Measurements from ENCODE around the gene KNL1. TPM values are rescaled to one million over a fixed set of nuclear protein-coding genes. Genes with fewer than 3 reads are reported as not detected.

KNL1 gene
- total and polyA plus RNA-seq, 8 donors = 0.50 to 57.8 (median 1.8) TPM

DNA sequence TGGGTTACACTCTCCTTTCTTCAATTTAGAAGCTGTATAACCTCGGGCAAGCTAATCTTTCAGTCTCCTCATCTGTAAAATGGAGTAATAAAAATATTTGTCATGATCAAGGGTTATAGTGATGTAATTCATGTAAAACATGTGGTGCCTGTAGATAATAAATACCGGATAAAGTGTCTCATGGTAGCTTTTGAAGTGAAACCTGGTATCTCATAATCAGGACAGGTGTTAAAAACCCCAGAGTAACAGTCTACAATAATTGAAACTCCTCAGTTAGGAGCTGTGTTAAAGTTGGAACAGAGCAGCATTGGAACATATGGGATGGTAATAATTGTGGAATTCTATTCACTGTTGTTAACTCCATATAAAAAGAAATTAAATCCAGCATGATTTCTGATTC, 884 bp upstream of the KNL1 start:
- H3K36me3 ChIP-seq = no peaks in the 10 kb centered on the region
- no peak overlapping the region for H3K4me3 ChIP-seq
- 48 to 72% (median 60%) methylated on average over 2 of the region's 2 CpGs for WGBS, 5 donors
- H3K27ac ChIP-seq = peak overlapping the region in 2 of 5 donors; percentile 91 to 95
- H3K27me3 ChIP-seq = peaks cover 0 to 11% (median 0%) of the 10 kb centered on the region in 3 donors
- H3K4me1 ChIP-seq = peaks cover 8 to 36% (median 22%) of the 10 kb centered on the region in 4 donors
- DNase-seq = no peak
- H3K9me3 ChIP-seq = no peaks in the 10 kb centered on the region
- TF ChIP-seq EP300 (IDR thresholded peaks at IDR 0.05) (no peak), POLR2AphosphoS5 (IDR thresholded peaks at IDR 0.05) (no peak), POLR2A (IDR thresholded peaks at IDR 0.05) (no peak)
- intact Hi-C loops (cut with DNase I; ENCODE audit: low total_unique reads) = no loop called here

DNA sequence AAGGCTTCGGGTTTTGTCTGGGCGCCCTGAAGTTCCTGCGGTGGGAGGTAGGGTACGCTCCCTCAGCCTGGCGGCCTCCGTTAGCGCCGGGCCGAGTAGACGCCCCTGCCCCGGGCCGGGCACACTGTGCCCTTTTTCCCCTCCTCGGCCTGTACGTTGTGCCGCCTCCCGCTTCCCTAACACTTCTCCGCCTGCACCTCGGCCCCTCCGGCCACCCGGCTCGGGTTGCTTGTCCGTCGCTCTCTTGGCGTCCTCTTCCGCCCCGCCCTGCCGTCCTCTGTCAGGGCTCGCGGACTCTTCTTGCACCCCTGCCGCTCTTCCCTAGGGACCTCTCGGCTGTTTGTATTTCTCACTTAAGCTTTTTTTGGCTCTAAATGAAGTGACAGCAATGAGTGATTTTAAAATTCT, 384 bp downstream of the KNL1 start:
- TF ChIP-seq POLR2A (IDR thresholded peaks at IDR 0.05) (no peak), POLR2AphosphoS5 (IDR thresholded peaks at IDR 0.05) (no peak), EP300 (IDR thresholded peaks at IDR 0.05) (no peak)
- TF ChIP-seq, protein P1, sequence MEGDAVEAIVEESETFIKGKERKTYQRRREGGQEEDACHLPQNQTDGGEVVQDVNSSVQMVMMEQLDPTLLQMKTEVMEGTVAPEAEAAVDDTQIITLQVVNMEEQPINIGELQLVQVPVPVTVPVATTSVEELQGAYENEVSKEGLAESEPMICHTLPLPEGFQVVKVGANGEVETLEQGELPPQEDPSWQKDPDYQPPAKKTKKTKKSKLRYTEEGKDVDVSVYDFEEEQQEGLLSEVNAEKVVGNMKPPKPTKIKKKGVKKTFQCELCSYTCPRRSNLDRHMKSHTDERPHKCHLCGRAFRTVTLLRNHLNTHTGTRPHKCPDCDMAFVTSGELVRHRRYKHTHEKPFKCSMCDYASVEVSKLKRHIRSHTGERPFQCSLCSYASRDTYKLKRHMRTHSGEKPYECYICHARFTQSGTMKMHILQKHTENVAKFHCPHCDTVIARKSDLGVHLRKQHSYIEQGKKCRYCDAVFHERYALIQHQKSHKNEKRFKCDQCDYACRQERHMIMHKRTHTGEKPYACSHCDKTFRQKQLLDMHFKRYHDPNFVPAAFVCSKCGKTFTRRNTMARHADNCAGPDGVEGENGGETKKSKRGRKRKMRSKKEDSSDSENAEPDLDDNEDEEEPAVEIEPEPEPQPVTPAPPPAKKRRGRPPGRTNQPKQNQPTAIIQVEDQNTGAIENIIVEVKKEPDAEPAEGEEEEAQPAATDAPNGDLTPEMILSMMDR (IDR thresholded peaks at IDR 0.05) = peak in 1 of 7 experiments; percentile 10
- intact Hi-C loops (cut with DNase I; ENCODE audit: low total_unique reads) = no loop called here
- peak overlapping the region; percentile 83 to 95 (median 91) for H3K27ac ChIP-seq
- DNase-seq = peak in 1 of 2 donors; percentile 83
- no peaks in the 10 kb centered on the region for H3K9me3 ChIP-seq
- peak overlapping the region; percentile 52 to 86 (median 62) for H3K4me3 ChIP-seq
- 0 to 1% (median 0%) methylated on average over 20 to 31 of the region's 31 CpGs for WGBS, 5 donors
- peaks cover 0 to 11% (median 0%) of the 10 kb centered on the region in 3 donors for H3K27me3 ChIP-seq
- H3K36me3 ChIP-seq = no peaks in the 10 kb centered on the region
- peaks cover 8 to 36% (median 22%) of the 10 kb centered on the region in 4 donors for H3K4me1 ChIP-seq

DNA sequence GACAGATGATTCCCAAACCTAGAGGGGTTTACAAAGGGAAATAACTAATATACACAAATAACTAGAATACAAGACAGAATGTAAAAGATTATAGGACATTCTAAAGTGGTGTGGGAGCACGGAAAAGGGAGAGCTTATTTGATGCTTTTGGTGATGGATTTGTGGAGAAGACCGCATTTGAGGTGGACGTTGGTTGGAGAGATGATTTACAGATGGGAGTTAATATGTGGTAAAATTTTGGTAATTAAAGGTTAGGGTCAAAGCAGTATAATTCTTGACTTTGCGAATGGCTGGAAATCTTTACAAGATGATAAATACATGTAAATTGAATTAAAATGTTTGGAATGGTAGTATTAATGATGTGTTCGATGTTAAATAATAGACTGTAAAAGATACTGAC, 1.2 kb downstream of the KNL1 start:
- DNase-seq = no peak
- no peak for TF ChIP-seq EP300 (IDR thresholded peaks at IDR 0.05)
- no peak for TF ChIP-seq POLR2AphosphoS5 (IDR thresholded peaks at IDR 0.05)
- TF ChIP-seq POLR2A (IDR thresholded peaks at IDR 0.05) = no peak
- TF ChIP-seq, protein P1 (IDR thresholded peaks at IDR 0.05) = no peak
- WGBS, 5 donors = 38 to 45% (median 42%) methylated on average over 5 of the region's 5 CpGs
- Histone ChIP-seq H3K36me3 (no peaks in the 10 kb centered on the region), H3K9me3 (no peaks in the 10 kb centered on the region), H3K27ac (no peak overlapping the region), H3K4me3 (peak overlapping the region in 3 of 4 donors; percentile 61 to 86 (median 63)), H3K27me3 (peaks cover 0 to 11% (median 0%) of the 10 kb centered on the region in 3 donors), H3K4me1 (peaks cover 8 to 29% (median 20%) of the 10 kb centered on the region in 4 donors)
- intact Hi-C loops (cut with DNase I; ENCODE audit: low total_unique reads) = no loop called here

DNA sequence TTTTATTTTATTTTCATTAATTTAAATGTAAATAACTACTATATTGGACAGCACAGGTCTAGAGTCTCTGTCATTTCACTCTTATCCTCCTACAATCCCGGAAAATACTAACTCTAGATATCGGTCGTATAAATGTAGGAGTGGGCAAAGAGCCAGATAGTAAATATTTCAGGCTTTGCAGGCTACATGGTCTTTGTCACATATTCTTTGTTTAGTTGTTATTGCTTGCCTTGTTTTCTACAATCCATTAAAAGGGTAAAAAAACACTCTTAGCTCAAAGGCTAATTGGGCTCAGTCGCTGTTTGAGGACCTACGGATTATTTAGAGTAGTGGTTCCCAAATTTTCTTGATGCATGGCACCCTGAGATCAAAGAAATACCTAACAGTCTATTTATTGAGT, 1.7 kb downstream of the KNL1 start:
- Histone ChIP-seq H3K9me3 (no peaks in the 10 kb centered on the region), H3K27ac (no peak overlapping the region), H3K27me3 (peaks cover 0 to 11% (median 0%) of the 10 kb centered on the region in 3 donors), H3K4me3 (no peak overlapping the region), H3K36me3 (no peaks in the 10 kb centered on the region), H3K4me1 (peaks cover 8 to 25% (median 20%) of the 10 kb centered on the region in 4 donors)
- TF ChIP-seq, protein P1 (IDR thresholded peaks at IDR 0.05) = no peak
- TF ChIP-seq EP300 (IDR thresholded peaks at IDR 0.05) = no peak
- DNase-seq = no peak
- intact Hi-C loops (cut with DNase I; ENCODE audit: low total_unique reads) = no loop called here
- WGBS, 5 donors = 37 to 50% (median 44%) methylated on average over 5 of the region's 5 CpGs

DNA sequence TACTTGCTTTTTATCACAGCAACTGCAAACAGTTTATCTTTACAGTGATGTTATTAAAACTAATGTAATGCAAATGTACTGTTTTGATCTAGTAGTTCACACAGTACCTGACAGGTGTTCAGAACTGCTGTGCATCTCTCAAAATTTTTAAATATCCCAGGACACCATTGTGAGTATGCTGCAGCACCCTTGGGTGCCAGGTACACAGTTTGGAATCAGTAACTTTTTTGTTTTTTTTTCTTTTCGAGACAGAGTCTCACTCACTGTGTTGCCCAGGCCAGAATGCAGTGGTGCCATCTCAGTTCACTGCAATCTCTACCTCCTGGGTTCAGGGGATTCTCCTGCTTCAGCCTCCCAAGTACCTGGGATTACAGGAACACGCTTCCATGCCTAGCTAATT, 3.0 kb downstream of the KNL1 start:
- intact Hi-C loops (cut with DNase I; ENCODE audit: low total_unique reads) = no loop called here
- TF ChIP-seq, protein P1 (IDR thresholded peaks at IDR 0.05) = no peak
- TF ChIP-seq POLR2A (IDR thresholded peaks at IDR 0.05) = no peak
- no peak for TF ChIP-seq EP300 (IDR thresholded peaks at IDR 0.05)
- TF ChIP-seq POLR2AphosphoS5 (IDR thresholded peaks at IDR 0.05) = no peak
- Histone ChIP-seq H3K4me1 (peaks cover 8 to 17% (median 14%) of the 10 kb centered on the region in 4 donors), H3K27me3 (peaks cover 0 to 11% (median 0%) of the 10 kb centered on the region in 3 donors), H3K36me3 (no peaks in the 10 kb centered on the region), H3K4me3 (no peak overlapping the region), H3K9me3 (no peaks in the 10 kb centered on the region), H3K27ac (no peak overlapping the region)
- 93 to 100% (median 98%) methylated on average over 2 of the region's 2 CpGs for WGBS, 5 donors
- no peak for DNase-seq

Measured in stomach (tissue), 9 donors.